Measurements from ENCODE around the gene SKI. TPM values are rescaled to one million over a fixed set of nuclear protein-coding genes. Genes with fewer than 3 reads are reported as not detected.

Gene SKI
- total and polyA plus RNA-seq, 2 of the 8 experiments (the other 6 are each of a cell fraction or from before 2014, with no cell fraction given) = 8.3 to 87.6 TPM

DNA sequence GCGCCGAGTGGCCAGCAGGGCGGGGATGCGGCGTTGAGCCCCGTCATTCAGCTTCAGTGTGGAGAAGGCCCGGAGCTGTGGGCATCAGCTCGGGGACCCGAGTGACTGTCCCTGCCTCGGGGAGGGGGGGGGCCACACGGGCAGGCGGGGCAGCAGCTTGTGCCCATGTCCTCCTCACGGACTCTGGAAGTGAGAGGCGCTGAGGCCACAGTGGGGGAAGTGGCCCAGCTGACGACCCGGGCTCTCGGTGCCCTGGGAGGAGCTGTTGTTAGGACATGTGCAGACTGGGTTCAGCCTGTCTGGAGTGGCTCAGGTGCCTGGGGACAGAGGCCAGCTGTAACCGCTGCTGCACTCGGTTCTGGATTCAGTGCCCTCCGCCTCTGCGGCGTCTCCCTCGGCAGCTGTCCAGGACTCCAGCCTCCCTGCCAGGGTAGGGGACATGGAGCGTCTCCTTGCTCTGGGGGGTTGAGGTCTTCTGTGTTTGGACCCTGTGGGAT, 71.1 kb downstream of the SKI start:
- Histone ChIP-seq H3K4me1 (replicated peaks in 1 of 4; ENCODE audit: control insufficient read depth in 3 of 4, insufficient read depth in 4 of 4, low read length in 3 of 4) (peaks cover 0 to 3% (median under 1%) of the 10 kb centered on the region in 4 experiments; a peak in 3 of 7 replicates), H4K20me1 (replicated peaks in 1 of 2; ENCODE audit: control insufficient read depth in 1 of 2, insufficient read depth in 2 of 2, low read length in 2 of 2) (peaks cover 28 to 59% of the 10 kb centered on the region in 2 experiments), H3K36me3 (ENCODE audit: control insufficient read depth in 2 of 4, insufficient read depth in 4 of 4, low read length in 3 of 4) (peaks cover 0 to 6% (median 3%) of the 10 kb centered on the region in 4 experiments; a peak in 5 of 8 replicates), H3K14ac (ENCODE audit: insufficient read length) (no peak overlapping the region), H2AK5ac (ENCODE audit: low read depth, low read length) (peak overlapping the region; percentile 24; the same call in 1 of the 2 replicates), H3K23ac (ENCODE audit: insufficient read length) (no peak overlapping the region), H3K79me2 (ENCODE audit: control insufficient read depth in 1 of 2, insufficient read depth in 2 of 2, low read length in 2 of 2) (peaks cover 10 to 86% of the 10 kb centered on the region in 2 experiments; a peak in 3 of 4 replicates), H3K18ac (ENCODE audit: extremely low read depth, low read length) (no peak overlapping the region), H2BK15ac (ENCODE audit: low read length) (no peak overlapping the region), H3K9me3 (ENCODE audit: insufficient read depth in 2 of 2, low read depth in 1 of 2, low read length in 1 of 2) (no peaks in the 10 kb centered on the region), H3K4ac (replicated peaks; ENCODE audit: insufficient read length, low read depth, low read length) (no peak overlapping the region), H3K79me1 (ENCODE audit: low read depth, low read length) (peaks cover 44% of the 10 kb centered on the region), H2AFZ (ENCODE audit: low read length) (no peak overlapping the region), H2BK20ac (ENCODE audit: low read length) (no peak overlapping the region), H3K9ac (replicated peaks in 1 of 4; ENCODE audit: extremely low read depth in 1 of 4, low read depth in 3 of 4, low read length in 3 of 4) (no peak overlapping the region), H2BK12ac (ENCODE audit: low read depth, low read length) (no peak overlapping the region), H4K8ac (ENCODE audit: extremely low read depth, insufficient read depth, low read length) (peak overlapping the region; percentile 89), H4K5ac (ENCODE audit: insufficient read length, low read depth, low read length) (no peak overlapping the region), H4K91ac (replicated peaks; ENCODE audit: insufficient read length, low read length) (no peak overlapping the region), H3K56ac (replicated peaks; ENCODE audit: insufficient read length, low read depth, low read length) (no peak overlapping the region), H3K27me3 (replicated peaks in 1 of 4; ENCODE audit: control insufficient read depth in 3 of 4, extremely low read depth in 1 of 4, insufficient read depth in 3 of 4, low read length in 3 of 4) (no peaks in the 10 kb centered on the region), H3K27ac (ENCODE audit: low read depth, low read length) (no peak overlapping the region), H3K23me2 (ENCODE audit: low read depth, low read length) (no peaks in the 10 kb centered on the region), H2BK5ac (ENCODE audit: low read depth, low read length) (peak overlapping the region; percentile 35; the same call in 1 of the 2 replicates), H3K4me3 (ENCODE audit: extremely low read depth in 1 of 4, insufficient read depth in 2 of 4, low read depth in 3 of 4, low read length in 4 of 4) (no peak overlapping the region), H2BK120ac (replicated peaks; ENCODE audit: low read depth, low read length) (no peak overlapping the region), H3K4me2 (ENCODE audit: insufficient read depth in 1 of 2, low read depth in 2 of 2, low read length in 2 of 2) (no peak overlapping the region)
- 95% methylated on average over 17 of the region's 24 CpGs; no CpG with 5 or more reads in 1 of the 2 experiments for WGBS, 2 experiments (ENCODE audit: extremely low coverage in 1 of 2, insufficient coverage in 1 of 2, insufficient read length in 1 of 2, insufficient replicate concordance in 2 of 2, low coverage in 1 of 2, low lambda C conversion rate in 2 of 2, missing lambda C conversion rate in 1 of 2)
- CTCF ChIA-PET (ENCODE audit: partially characterized antibody) = interaction anchor here (1.1 to 2.9 kb wide), 7 partner anchors 8 to 1007 kb away, joined by 3 to 11 read pairs (median 5); no protein-coding TSS in a partner anchor
- POLR2A ChIA-PET (ENCODE audit: partially characterized antibody) = interaction anchor here (1.7 kb wide), 1 partner anchor 23 kb away, joined by 3 read pairs; no protein-coding TSS in a partner anchor
- no peak for DNase-seq (ENCODE audit: low read depth in 1 of 2, low spot score in 2 of 2)
- FAIRE-seq = no peak
- no peak for TF ChIP-seq SAP30 (IDR thresholded peaks at IDR 0.05; ENCODE audit: insufficient read depth, insufficient replicate concordance, low read length)
- TF ChIP-seq CTBP2 (IDR thresholded peaks at IDR 0.05; ENCODE audit: borderline replicate concordance, insufficient read depth, insufficient read length, low read length) = no peak
- TF ChIP-seq PHF8 (conservative IDR thresholded peaks at IDR 0.05; ENCODE audit: low read depth, low read length) = no peak
- no peak for TF ChIP-seq EGR1 (IDR thresholded peaks at IDR 0.05; ENCODE audit: borderline replicate concordance, low read depth, low read length)
- TF ChIP-seq SP1 (IDR thresholded peaks at IDR 0.05; ENCODE audit: low read depth, low read length) = no peak
- TF ChIP-seq JUND (IDR thresholded peaks at IDR 0.05; ENCODE audit: low read length) = no peak
- TF ChIP-seq BRCA1 (IDR thresholded peaks at IDR 0.05; ENCODE audit: low read depth, low read length) = no peak
- no peak for TF ChIP-seq HDAC6 (IDR thresholded peaks at IDR 0.05; ENCODE audit: low read depth, low read length)
- TF ChIP-seq, protein P1, sequence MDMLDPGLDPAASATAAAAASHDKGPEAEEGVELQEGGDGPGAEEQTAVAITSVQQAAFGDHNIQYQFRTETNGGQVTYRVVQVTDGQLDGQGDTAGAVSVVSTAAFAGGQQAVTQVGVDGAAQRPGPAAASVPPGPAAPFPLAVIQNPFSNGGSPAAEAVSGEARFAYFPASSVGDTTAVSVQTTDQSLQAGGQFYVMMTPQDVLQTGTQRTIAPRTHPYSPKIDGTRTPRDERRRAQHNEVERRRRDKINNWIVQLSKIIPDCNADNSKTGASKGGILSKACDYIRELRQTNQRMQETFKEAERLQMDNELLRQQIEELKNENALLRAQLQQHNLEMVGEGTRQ (IDR thresholded peaks at IDR 0.05; ENCODE audit: low read length) = no peak
- TF ChIP-seq TBP (IDR thresholded peaks at IDR 0.05; ENCODE audit: low read depth, low read length) = no peak
- TF ChIP-seq HDAC2 (IDR thresholded peaks at IDR 0.05; ENCODE audit: borderline replicate concordance in 1 of 2, low read depth in 2 of 2, low read length in 2 of 2) = no peak
- no peak for TF ChIP-seq TEAD4 (IDR thresholded peaks at IDR 0.05; ENCODE audit: low read depth, low read length)

All from H1 (cell line).